GM12801 (cell line): Measurements from ENCODE around the gene NOS1AP.

Experiments used
- TF ChIP-seq, protein P1 (sequence below): IDR thresholded peaks from one replicate; pipeline ENCODE4 v1.5.1; 2011; ENCODE audit warnings: control low read depth; ENCODE audit not compliant: insufficient read length; ENCODE audit errors: extremely low read depth

Gene NOS1AP

DNA sequence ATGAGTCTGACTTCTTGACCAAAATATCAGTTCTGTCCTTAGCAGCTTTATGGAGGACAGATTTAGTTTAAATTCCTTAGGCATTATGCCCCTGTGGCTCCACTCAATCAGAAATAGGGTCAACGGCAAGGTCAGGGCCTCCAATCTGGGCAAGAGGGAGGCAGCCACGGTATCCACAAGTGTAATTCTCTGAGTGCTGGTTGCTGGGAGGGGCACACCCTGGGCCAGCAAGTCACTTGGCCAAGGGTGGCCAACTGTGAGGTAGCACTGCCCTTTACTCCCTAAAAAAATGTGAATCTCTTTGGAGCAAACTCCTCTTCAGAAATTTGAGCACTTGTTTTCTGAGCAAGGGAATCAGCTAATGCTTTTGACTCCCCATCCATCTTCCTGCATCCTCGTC lies 294.3 kb downstream of the NOS1AP start:
- TF ChIP-seq, protein P1, sequence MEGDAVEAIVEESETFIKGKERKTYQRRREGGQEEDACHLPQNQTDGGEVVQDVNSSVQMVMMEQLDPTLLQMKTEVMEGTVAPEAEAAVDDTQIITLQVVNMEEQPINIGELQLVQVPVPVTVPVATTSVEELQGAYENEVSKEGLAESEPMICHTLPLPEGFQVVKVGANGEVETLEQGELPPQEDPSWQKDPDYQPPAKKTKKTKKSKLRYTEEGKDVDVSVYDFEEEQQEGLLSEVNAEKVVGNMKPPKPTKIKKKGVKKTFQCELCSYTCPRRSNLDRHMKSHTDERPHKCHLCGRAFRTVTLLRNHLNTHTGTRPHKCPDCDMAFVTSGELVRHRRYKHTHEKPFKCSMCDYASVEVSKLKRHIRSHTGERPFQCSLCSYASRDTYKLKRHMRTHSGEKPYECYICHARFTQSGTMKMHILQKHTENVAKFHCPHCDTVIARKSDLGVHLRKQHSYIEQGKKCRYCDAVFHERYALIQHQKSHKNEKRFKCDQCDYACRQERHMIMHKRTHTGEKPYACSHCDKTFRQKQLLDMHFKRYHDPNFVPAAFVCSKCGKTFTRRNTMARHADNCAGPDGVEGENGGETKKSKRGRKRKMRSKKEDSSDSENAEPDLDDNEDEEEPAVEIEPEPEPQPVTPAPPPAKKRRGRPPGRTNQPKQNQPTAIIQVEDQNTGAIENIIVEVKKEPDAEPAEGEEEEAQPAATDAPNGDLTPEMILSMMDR = no peak

DNA sequence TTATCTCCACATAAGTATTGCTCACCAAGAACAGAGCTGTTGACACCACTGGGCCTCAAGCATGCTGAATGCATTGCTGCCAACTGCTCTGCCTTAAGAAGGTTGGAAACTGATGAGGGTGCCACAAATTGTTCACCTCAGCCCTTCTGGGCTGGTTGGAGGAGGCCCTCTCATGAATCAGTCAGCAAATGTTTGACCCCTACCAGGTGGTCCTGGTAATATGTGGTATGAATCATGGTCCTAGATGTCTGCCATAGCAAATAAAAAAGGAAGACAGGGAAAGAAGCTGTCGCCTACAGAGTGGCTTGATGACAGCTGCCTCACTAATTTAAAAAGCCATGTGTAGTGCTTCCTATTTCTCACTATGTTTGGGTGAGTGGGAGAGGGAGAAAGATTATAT lies 295.0 kb downstream of the NOS1AP start:
- TF ChIP-seq, protein P1 = no peak

DNA sequence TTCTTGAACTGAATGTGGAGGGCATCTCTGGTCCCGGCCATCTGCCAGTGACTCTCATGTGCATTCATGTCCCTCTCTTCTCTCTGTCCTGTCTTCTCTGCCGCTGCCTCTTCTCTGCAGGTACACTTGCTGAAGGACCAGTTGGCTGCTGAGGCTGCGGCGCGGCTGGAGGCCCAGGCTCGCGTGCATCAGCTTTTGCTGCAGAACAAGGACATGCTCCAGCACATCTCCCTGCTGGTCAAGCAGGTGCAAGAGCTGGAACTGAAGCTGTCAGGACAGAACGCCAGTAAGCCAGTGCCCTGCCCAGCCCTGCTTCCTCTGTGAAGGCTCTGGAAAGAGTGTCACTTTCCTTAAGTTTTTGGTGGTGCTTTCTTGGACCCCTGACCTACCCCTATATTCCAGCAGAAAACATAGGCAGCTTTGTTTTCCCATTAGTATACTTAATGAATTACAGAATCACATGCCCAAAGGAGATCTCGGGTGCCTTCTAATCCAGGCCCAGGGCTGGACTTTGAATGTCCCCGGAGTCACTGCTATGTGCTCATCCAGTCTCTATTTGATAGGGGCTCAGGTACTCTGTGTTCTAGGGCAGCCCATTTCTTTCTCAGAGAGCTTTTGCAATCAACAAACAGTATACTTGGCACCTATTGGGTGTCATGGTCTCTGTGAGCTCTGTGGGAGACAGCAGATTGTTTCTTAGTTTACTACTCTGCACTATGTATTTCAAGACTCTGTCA lies 296.0 kb downstream of the NOS1AP start:
- TF ChIP-seq, protein P1 = no peak

DNA sequence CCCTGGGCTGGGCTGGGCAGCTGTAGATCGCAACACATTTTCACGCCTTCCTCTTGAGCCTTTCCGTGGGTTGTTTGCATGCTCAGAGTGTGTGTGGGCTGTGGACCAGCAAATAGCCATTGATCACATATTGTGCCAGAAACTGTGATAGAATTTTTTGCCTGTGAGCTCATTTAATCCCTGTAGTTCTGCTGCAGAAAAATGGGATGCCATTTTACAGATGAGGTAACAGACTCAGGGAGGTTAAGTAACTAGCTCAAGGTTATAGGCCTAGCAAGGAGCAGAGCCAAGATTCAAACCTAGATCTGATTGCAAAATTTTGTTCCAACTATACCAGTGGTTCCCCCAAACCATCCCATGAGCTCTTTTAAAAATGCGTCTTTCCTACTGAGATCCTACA lies 296.7 kb downstream of the NOS1AP start:
- TF ChIP-seq, protein P1 = no peak

DNA sequence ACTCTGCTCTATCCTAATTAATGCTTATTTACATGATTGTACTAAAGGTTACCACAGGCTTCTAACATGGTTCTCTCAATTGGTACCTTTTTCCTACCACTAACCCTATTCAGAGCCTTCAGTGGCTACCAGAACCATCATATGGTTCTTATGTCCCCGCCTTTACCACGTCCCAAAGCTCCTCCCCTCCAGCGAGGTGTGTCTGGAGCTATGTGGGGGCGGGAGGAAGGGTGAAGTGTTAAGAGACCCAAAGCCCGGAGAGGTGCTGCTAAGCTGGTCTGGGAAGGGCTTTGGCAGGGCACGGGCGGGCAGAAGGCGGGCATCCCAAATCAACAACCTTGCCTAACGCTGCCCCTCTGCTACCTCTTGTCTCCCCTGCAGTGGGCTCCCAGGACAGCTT lies 297.2 kb downstream of the NOS1AP start:
- TF ChIP-seq, protein P1 = no peak

DNA sequence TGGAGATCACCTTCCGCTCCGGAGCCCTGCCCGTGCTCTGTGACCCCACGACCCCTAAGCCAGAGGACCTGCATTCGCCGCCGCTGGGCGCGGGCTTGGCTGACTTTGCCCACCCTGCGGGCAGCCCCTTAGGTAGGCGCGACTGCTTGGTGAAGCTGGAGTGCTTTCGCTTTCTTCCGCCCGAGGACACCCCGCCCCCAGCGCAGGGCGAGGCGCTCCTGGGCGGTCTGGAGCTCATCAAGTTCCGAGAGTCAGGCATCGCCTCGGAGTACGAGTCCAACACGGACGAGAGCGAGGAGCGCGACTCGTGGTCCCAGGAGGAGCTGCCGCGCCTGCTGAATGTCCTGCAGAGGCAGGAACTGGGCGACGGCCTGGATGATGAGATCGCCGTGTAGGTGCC lies 297.6 kb downstream of the NOS1AP start:
- TF ChIP-seq, protein P1 = no peak

DNA sequence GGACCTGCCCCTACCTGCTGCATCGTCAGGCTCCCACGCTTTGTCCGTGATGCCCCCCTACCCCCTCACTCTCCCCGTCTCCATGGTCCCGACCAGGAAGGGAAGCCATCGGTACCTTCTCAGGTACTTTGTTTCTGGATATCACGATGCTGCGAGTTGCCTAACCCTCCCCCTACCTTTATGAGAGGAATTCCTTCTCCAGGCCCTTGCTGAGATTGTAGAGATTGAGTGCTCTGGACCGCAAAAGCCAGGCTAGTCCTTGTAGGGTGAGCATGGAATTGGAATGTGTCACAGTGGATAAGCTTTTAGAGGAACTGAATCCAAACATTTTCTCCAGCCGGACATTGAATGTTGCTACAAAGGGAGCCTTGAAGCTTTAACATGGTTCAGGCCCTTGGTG lies 298.3 kb downstream of the NOS1AP start:
- TF ChIP-seq, protein P1 = no peak
